Gastroesophageal sphincter (tissue), 3 donors: Measurements from ENCODE around the gene NR3C1.

ENCODE experiments used
- POLR2A ChIP-seq, 2 donors: fragments of 450-650 bp; IDR thresholded peaks; one replicate each; pipeline ENCODE4 v1.6.1; 2017; ENCODE audit warnings: antibody characterized with exemption in 2 of 2, mild to moderate bottlenecking in 2 of 2, moderate library complexity in 1 of 2
- POLR2AphosphoS5 ChIP-seq: sonication (generic); formaldehyde crosslinking; IDR thresholded peaks from one replicate; pipeline ENCODE4 v1.6.1; 2017; ENCODE audit warnings: antibody characterized with exemption
- TF ChIP-seq, protein P1 (sequence below), 4 experiments: fragments of 200-600 bp in 2 of 4; fragments of 450-650 bp in 2 of 4; sonication (generic) in 1 of 4; IDR thresholded peaks; one replicate each; pipeline ENCODE4 v1.5.1; 2017 to 2019; ENCODE audit warnings: antibody characterized with exemption in 4 of 4, mild to moderate bottlenecking in 2 of 4, moderate library complexity in 2 of 4

DNA sequence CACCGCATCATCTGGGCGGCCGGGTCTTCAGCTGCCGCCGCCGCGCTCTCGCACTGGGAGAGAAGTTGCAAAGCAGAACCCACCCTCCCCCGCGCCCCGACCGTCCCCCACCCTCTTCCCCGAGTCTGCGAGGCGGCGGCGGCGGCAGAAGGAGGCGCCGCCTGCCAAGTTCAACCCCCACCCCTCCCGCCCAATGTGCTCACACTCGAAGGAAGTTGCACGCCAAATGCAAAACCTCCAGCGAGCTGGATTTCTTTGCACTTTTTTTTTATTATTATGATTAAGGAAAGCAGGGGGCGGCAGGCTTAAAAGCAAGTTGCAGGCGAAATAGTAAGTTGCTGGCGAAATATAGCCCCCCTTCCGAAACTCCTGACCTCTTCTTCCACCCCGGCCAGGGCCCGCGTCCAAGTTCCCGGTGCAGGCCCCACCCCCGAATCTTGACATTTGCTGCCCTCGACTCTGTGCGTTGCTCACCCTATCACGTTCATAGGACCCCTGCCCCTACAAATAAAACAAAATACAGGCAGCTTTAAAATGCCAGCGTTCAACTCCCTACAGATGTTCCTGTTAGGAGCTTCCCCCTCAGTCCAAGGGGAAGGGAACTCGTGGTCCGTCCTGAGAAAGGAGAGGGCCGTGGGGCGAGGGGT, 1.1 kb upstream of the NR3C1 start:
- TF ChIP-seq, protein P1, sequence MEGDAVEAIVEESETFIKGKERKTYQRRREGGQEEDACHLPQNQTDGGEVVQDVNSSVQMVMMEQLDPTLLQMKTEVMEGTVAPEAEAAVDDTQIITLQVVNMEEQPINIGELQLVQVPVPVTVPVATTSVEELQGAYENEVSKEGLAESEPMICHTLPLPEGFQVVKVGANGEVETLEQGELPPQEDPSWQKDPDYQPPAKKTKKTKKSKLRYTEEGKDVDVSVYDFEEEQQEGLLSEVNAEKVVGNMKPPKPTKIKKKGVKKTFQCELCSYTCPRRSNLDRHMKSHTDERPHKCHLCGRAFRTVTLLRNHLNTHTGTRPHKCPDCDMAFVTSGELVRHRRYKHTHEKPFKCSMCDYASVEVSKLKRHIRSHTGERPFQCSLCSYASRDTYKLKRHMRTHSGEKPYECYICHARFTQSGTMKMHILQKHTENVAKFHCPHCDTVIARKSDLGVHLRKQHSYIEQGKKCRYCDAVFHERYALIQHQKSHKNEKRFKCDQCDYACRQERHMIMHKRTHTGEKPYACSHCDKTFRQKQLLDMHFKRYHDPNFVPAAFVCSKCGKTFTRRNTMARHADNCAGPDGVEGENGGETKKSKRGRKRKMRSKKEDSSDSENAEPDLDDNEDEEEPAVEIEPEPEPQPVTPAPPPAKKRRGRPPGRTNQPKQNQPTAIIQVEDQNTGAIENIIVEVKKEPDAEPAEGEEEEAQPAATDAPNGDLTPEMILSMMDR (IDR thresholded peaks at IDR 0.05) = no peak
- TF ChIP-seq POLR2A (IDR thresholded peaks at IDR 0.05) (no peak), POLR2AphosphoS5 (peak; percentile 25)
